Natural killer cell (primary cell): ENCODE results near the gene TNNI3. TPM values are rescaled to one million over a fixed set of nuclear protein-coding genes. Genes with fewer than 3 reads are reported as not detected.
"Not testable (repeated sequence)": the region's sequence is repeated elsewhere in the genome, so short reads cannot be mapped to it uniquely, and the experiment has no call there.

Experiments used
- ATAC-seq, 3 donors: fragments of 150-1000 bp in 2 of 3; fragments of 200-7000 bp in 1 of 3; cut with Tn5 transposase; 1 replicate in 1 of 3; 2 replicates in 2 of 3; pipeline ENCODE4 v1.10.0; 2021; ENCODE audit warnings: mild to moderate bottlenecking in 2 of 3, moderate library complexity in 2 of 3
- DNase-seq, 2 donors: peaks; one replicate each; pipeline versions ENCODE4 v3.0.0 to v3.0.0-alpha.2; 2013 to 2021; ENCODE audit warnings: mixed read lengths in 1 of 2
- H3K27ac ChIP-seq: one replicate; pipeline ENCODE4 v1.5.1; 2013; ENCODE audit warnings: mild to moderate bottlenecking, low read length
- H3K27me3 ChIP-seq: one replicate; pipeline ENCODE4 v1.6.1; 2013; ENCODE audit warnings: low read length; ENCODE audit not compliant: control insufficient read depth, insufficient read depth
- H3K36me3 ChIP-seq: one replicate; pipeline ENCODE4 v1.6.1; 2013; ENCODE audit warnings: low read length; ENCODE audit not compliant: control insufficient read depth, insufficient read depth
- H3K4me1 ChIP-seq: one replicate; pipeline ENCODE4 v1.6.1; 2013; ENCODE audit warnings: low read length; ENCODE audit not compliant: control insufficient read depth, insufficient read depth
- H3K4me3 ChIP-seq: one replicate; pipeline ENCODE4 v1.5.1; 2013; ENCODE audit warnings: low read length
- H3K9me3 ChIP-seq: one replicate; pipeline ENCODE4 v1.6.1; 2013; ENCODE audit warnings: low read length; ENCODE audit not compliant: control insufficient read depth, insufficient read depth
- H3K27ac Mint-ChIP-seq, 2 donors: one replicate each; pipeline ENCODE4 v1.8.0; 2022; ENCODE audit warnings: mild to moderate bottlenecking in 2 of 2, mixed read lengths in 2 of 2, moderate library complexity in 1 of 2
- H3K27me3 Mint-ChIP-seq, 2 donors: one replicate each; pipeline ENCODE4 v1.8.0; 2022; ENCODE audit warnings: low read depth in 2 of 2, mixed read lengths in 2 of 2
- H3K36me3 Mint-ChIP-seq: one replicate; pipeline ENCODE4 v1.8.0; 2022; ENCODE audit warnings: mixed read lengths
- H3K4me1 Mint-ChIP-seq, 2 donors: one replicate each; pipeline ENCODE4 v1.8.0; 2022; ENCODE audit warnings: mixed read lengths in 2 of 2
- H3K4me3 Mint-ChIP-seq: one replicate; pipeline ENCODE4 v1.8.0; 2022; ENCODE audit warnings: mild to moderate bottlenecking, moderate library complexity, mixed read lengths
- H3K9me3 Mint-ChIP-seq, 2 donors: one replicate each; pipeline ENCODE4 v1.8.0; 2022; ENCODE audit warnings: mixed read lengths in 2 of 2
- WGBS: methylation state at CpG from one replicate; pipeline ENCODE4 v1.1.7; 2013; ENCODE audit warnings: missing lambda C conversion rate; ENCODE audit not compliant: insufficient coverage; 5-methylcytosine and 5-hydroxymethylcytosine counted together
- intact Hi-C: fragments of 100-400 bp; cut with micrococcal nuclease; formaldehyde crosslinking; loops from one replicate; pipeline ENCODE4 v1.14.2; 2022
- total RNA-seq, 4 donors: library from RNA; stranded (reverse); fragments of 120-200 nt in 1 of 4; gene quantifications; one replicate each; pipeline versions ENCODE4 v1.2.3 to v1.2.4, GENCODE V29; 2013 to 2022
- TF ChIP-seq, protein P1 (sequence below): fragments of 200-600 bp; IDR thresholded peaks from one replicate; pipeline ENCODE4 v1.8.0; 2022; ENCODE audit warnings: antibody characterized with exemption

Gene TNNI3
- total RNA-seq, 3 donors from 2014 or later (not counting 1 experiment from before 2014, with no cell fraction given): 0.94 TPM; not detected in 2

- TF ChIP-seq, protein P1, sequence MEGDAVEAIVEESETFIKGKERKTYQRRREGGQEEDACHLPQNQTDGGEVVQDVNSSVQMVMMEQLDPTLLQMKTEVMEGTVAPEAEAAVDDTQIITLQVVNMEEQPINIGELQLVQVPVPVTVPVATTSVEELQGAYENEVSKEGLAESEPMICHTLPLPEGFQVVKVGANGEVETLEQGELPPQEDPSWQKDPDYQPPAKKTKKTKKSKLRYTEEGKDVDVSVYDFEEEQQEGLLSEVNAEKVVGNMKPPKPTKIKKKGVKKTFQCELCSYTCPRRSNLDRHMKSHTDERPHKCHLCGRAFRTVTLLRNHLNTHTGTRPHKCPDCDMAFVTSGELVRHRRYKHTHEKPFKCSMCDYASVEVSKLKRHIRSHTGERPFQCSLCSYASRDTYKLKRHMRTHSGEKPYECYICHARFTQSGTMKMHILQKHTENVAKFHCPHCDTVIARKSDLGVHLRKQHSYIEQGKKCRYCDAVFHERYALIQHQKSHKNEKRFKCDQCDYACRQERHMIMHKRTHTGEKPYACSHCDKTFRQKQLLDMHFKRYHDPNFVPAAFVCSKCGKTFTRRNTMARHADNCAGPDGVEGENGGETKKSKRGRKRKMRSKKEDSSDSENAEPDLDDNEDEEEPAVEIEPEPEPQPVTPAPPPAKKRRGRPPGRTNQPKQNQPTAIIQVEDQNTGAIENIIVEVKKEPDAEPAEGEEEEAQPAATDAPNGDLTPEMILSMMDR: no peak
- Histone ChIP-seq H3K36me3 (no peaks in the 10 kb centered on the region), H3K4me1 (peaks cover 28% of the 10 kb centered on the region), H3K4me3 (no peak overlapping the region), H3K9me3 (peaks cover 7% of the 10 kb centered on the region), H3K27me3 (peaks cover 27% of the 10 kb centered on the region), H3K27ac (no peak overlapping the region)
- intact Hi-C loops: loop anchor here (10.0 kb wide), 1 partner anchor 502 kb away; no protein-coding TSS in a partner anchor
- no peaks in the 10 kb centered on the region for H3K36me3 Mint-ChIP-seq
- H3K27me3 Mint-ChIP-seq: peaks cover 8 to 21% of the 10 kb centered on the region in 2 donors
- WGBS: 10% methylated on average over 52 of the region's 52 CpGs
- H3K4me3 Mint-ChIP-seq: no peak overlapping the region
- peaks cover 16 to 40% of the 10 kb centered on the region in 2 donors for H3K4me1 Mint-ChIP-seq
- no peak overlapping the region for H3K27ac Mint-ChIP-seq
- ATAC-seq (peak in 2 of 3 donors; percentile 21), DNase-seq (peak in 1 of 2 donors; percentile 56)
- H3K9me3 Mint-ChIP-seq: peaks cover 5 to 6% of the 10 kb centered on the region in 2 donors
Observed at GRCh38 chr19:55156202-55157063, 1.1 kb downstream of the TNNI3 start.

DNA sequence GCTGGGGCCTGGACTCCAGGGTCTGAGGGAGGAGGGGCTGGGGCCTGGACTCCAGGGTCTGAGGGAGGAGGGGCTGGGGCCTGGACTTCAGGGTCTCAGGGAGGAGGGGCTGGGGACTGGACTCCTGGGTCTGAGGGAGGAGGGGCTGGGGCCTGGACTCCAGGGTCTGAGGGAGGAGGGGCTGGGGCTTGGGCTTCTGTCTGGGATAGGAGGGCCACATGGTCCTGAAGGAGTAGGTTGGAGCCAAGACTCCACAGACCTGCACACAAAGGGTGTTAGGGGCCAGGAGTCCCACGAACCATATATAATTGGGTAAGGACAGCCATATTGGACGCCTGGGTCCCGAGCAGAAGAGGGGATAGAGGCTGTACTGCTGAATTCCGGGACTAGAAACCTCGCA lies 1.7 kb downstream of the TNNI3 start:
- Histone ChIP-seq H3K27me3 (peaks cover 22% of the 10 kb centered on the region), H3K4me1 (peaks cover 24% of the 10 kb centered on the region)
- not testable (repeated sequence) for H3K27ac Mint-ChIP-seq, H3K9me3 Mint-ChIP-seq, H3K4me3 ChIP-seq, H3K9me3 ChIP-seq, H3K36me3 ChIP-seq, H3K4me3 Mint-ChIP-seq, H3K36me3 Mint-ChIP-seq, ATAC-seq, DNase-seq, H3K27ac ChIP-seq
- intact Hi-C loops: loop anchor here (10.0 kb wide), 1 partner anchor 501 kb away; no protein-coding TSS in a partner anchor
- Mint-ChIP-seq H3K4me1 (peaks cover 17 to 39% of the 10 kb centered on the region in 2 donors), H3K27me3 (peaks cover 8 to 21% of the 10 kb centered on the region in 2 donors)
- WGBS: 4% methylated on average over 5 of the region's 5 CpGs

DNA sequence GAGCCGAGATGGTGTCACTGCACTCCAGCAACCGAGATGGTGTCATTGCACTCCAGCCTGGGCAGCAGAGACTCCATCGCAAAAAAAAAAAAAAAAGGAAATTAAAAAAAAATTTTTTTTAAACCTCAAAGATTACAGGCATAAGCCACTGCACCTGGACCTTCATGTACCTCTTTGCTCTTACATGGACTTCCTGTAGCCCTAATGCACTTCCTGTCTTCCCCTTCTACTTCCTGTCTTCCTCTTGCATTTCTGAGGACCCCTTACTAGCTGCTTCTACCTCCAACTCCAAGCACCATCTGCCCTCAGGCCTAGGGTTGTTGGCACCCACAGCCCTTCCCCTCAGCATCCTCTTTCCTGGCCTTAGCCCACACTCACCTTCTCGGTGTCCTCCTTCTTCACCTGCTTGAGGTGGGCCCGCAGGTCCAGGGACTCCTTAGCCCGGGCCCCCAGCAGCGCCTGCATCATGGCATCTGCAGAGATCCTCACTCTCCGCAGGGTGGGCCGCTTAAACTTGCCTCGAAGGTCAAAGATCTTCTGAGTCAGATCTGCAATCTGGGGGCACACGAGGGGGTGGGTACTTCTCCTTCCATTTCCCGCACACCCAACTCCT lies 3.8 kb downstream of the TNNI3 start:
- H3K4me3 Mint-ChIP-seq: no peak overlapping the region

More for the DNA sequence above, 3.8 kb downstream of the TNNI3 start:
- H3K36me3 Mint-ChIP-seq: no peaks in the 10 kb centered on the region
- ATAC-seq (no peak), DNase-seq (no peak)
- intact Hi-C loops: loop anchor here (10.0 kb wide), 1 partner anchor 499 kb away; no protein-coding TSS in a partner anchor
- TF ChIP-seq, protein P1: no peak
- peaks cover 5 to 6% of the 10 kb centered on the region in 2 donors for H3K9me3 Mint-ChIP-seq
- Histone ChIP-seq H3K36me3 (no peaks in the 10 kb centered on the region), H3K27me3 (peaks cover 22% of the 10 kb centered on the region), H3K4me1 (peaks cover 19% of the 10 kb centered on the region), H3K27ac (no peak overlapping the region), H3K4me3 (no peak overlapping the region), H3K9me3 (peaks cover 8% of the 10 kb centered on the region)
- peaks cover 1 to 26% of the 10 kb centered on the region in 2 donors for H3K27me3 Mint-ChIP-seq
- no peak overlapping the region for H3K27ac Mint-ChIP-seq
- H3K4me1 Mint-ChIP-seq: peaks cover 17 to 31% of the 10 kb centered on the region in 2 donors
- 88% methylated on average over 11 of the region's 12 CpGs for WGBS
